Measurements from ENCODE around the gene FGF14.

DNA sequence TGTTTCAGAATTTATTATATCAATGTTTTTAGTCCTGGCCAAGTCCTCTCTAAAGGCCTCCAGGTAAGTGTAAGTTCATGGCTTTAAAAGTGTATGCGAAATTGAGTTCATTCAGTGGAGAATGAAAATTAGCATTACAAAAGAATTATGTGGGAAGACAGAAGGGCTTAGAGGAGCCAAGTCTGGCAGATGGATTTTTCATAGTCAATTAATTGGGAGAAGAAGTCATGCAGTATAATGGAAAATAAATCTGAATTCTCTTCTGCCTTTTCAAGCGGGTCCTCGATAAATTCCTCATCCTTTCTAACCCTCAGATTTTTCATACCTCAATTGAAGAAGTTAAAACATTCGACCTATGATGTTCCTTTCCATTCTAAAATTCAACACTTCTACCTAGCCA lies 555.1 kb downstream of the FGF14 start:
- TF ChIP-seq GATA3 (IDR thresholded peaks at IDR 0.05; ENCODE audit: low read depth, low read length) (no peak), GATA2 (IDR thresholded peaks at IDR 0.05; ENCODE audit: low read depth, low read length) (no peak)
